ENCODE data around the gene TFAP2B.

The TFAP2B gene

DNA sequence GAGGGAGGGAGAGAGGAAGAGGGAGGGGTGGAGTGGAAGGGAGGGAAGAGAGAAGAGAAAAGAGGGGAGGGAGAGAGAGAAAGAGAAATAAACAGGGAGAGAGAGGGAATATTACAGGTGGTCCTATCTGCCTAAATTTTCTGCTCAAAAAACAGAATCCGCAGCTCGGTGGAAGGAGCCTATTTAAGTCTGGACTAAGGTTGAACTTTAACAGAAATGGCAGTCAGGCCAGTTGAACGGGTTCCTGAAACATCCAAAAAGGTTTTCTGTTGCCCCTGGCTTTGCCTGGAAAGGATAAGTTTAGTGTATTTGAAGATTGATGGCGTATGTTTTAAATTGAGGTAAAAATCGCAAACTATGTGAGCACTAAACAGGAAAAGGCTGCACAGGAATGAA lies 2.2 kb downstream of the TFAP2B start:
- no peak overlapping the region for H2BK12ac ChIP-seq (ENCODE audit: low read length in 2 of 2)
- 4% methylated on average over 5 of the region's 5 CpGs for WGBS

DNA sequence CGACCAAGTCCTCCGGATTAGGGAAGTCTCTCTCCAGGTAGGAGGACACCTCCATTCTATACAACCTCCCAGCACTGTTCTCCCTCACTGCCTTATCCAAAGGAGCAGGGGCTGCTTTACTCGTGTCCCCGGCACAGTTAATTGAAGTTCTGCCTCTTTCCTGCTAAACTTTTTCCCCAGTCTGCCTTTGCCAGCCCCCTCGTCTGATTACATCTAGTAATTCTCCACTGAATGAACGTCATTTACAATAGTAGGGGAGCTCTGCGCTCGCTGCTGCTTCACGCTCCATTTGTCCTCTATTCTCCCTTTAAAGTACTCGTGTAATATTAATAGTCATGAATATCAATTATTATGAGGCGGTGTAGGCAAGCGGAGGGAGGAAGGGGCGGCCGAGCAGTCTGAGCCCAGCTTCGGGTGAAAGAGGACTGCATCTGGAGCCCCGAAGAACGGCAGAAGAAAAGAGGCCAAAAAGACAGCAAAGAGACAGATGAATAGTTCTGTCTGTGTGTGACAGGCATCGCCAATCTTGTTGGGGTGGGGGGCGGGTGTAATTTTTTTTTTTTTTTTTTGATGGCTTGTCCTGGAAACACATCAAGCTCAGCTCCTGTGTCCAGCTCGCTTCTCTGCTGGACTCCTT lies 2.9 kb downstream of the TFAP2B start:
- Histone ChIP-seq H3K14ac (ENCODE audit: low read length in 2 of 2) (no peak overlapping the region), H3K4me3 (ENCODE audit: insufficient read depth in 1 of 2, low read depth in 1 of 2, low read length in 2 of 2) (no peak overlapping the region), H3K27me3 (ENCODE audit: control insufficient read depth in 1 of 2, insufficient read depth in 1 of 2, low read length in 2 of 2) (peaks cover 92 to 99% of the 10 kb centered on the region in 2 experiments), H3K23ac (ENCODE audit: low read length in 2 of 2) (no peak overlapping the region), H2BK120ac (ENCODE audit: low read depth, low read length) (no peak overlapping the region), H4K91ac (ENCODE audit: low read length) (no peak overlapping the region), H2BK15ac (ENCODE audit: low read depth, poor library complexity, severe bottlenecking) (no peak overlapping the region), H3K79me1 (replicated peaks; ENCODE audit: low read length, poor library complexity, severe bottlenecking) (no peaks in the 10 kb centered on the region), H3K4ac (ENCODE audit: low read depth in 1 of 2, low read length in 2 of 2) (no peak overlapping the region), H3K36me3 (ENCODE audit: control insufficient read depth in 1 of 2, insufficient read depth in 2 of 2, low read depth in 1 of 2, low read length in 2 of 2) (no peaks in the 10 kb centered on the region), H3K18ac (ENCODE audit: low read depth in 1 of 2, low read length in 2 of 2) (no peak overlapping the region), H3K4me2 (ENCODE audit: low read length, poor library complexity, severe bottlenecking) (peak overlapping the region; percentile 26), H2AFZ (ENCODE audit: low read depth, low read length) (no peak overlapping the region), H2AK5ac (ENCODE audit: low read length, severe bottlenecking) (no peak overlapping the region), H2BK5ac (ENCODE audit: low read depth, low read length, poor library complexity, severe bottlenecking) (no peak overlapping the region), H2BK12ac (ENCODE audit: low read length in 2 of 2) (no peak overlapping the region), H3K9me3 (ENCODE audit: control insufficient read depth, low read length) (no peaks in the 10 kb centered on the region), H3K4me1 (ENCODE audit: control insufficient read depth, insufficient read depth, low read depth, low read length) (peaks cover 21% of the 10 kb centered on the region), H3K9ac (ENCODE audit: low read length) (no peak overlapping the region), H4K8ac (ENCODE audit: low read length) (no peak overlapping the region), H3K27ac (ENCODE audit: low read length, poor library complexity, severe bottlenecking) (no peak overlapping the region)
- no peak for DNase-seq
- 5% methylated on average over 13 of the region's 20 CpGs for WGBS

More for the DNA sequence above, 2.2 kb downstream of the TFAP2B start:
- Histone ChIP-seq H2BK120ac (ENCODE audit: low read depth, low read length) (no peak overlapping the region), H3K23ac (ENCODE audit: low read length in 2 of 2) (no peak overlapping the region), H3K27ac (ENCODE audit: low read length, poor library complexity, severe bottlenecking) (no peak overlapping the region), H2AFZ (ENCODE audit: low read depth, low read length) (no peak overlapping the region), H3K79me1 (replicated peaks; ENCODE audit: low read length, poor library complexity, severe bottlenecking) (no peaks in the 10 kb centered on the region), H4K91ac (ENCODE audit: low read length) (no peak overlapping the region), H4K8ac (ENCODE audit: low read length) (no peak overlapping the region), H2BK5ac (ENCODE audit: low read depth, low read length, poor library complexity, severe bottlenecking) (no peak overlapping the region), H3K36me3 (ENCODE audit: control insufficient read depth in 1 of 2, insufficient read depth in 2 of 2, low read depth in 1 of 2, low read length in 2 of 2) (no peaks in the 10 kb centered on the region), H3K9ac (ENCODE audit: low read length) (no peak overlapping the region), H3K4me2 (ENCODE audit: low read length, poor library complexity, severe bottlenecking) (no peak overlapping the region), H3K27me3 (ENCODE audit: control insufficient read depth in 1 of 2, insufficient read depth in 1 of 2, low read length in 2 of 2) (peaks cover 85 to 93% of the 10 kb centered on the region in 2 experiments), H3K9me3 (ENCODE audit: control insufficient read depth, low read length) (no peaks in the 10 kb centered on the region), H3K18ac (ENCODE audit: low read depth in 1 of 2, low read length in 2 of 2) (no peak overlapping the region), H2BK15ac (ENCODE audit: low read depth, poor library complexity, severe bottlenecking) (no peak overlapping the region), H3K14ac (ENCODE audit: low read length in 2 of 2) (no peak overlapping the region), H3K4me1 (ENCODE audit: control insufficient read depth, insufficient read depth, low read depth, low read length) (peaks cover 21% of the 10 kb centered on the region), H3K4ac (ENCODE audit: low read depth in 1 of 2, low read length in 2 of 2) (no peak overlapping the region), H3K4me3 (ENCODE audit: insufficient read depth in 1 of 2, low read depth in 1 of 2, low read length in 2 of 2) (no peak overlapping the region), H2AK5ac (ENCODE audit: low read length, severe bottlenecking) (no peak overlapping the region)
- no peak for DNase-seq

DNA sequence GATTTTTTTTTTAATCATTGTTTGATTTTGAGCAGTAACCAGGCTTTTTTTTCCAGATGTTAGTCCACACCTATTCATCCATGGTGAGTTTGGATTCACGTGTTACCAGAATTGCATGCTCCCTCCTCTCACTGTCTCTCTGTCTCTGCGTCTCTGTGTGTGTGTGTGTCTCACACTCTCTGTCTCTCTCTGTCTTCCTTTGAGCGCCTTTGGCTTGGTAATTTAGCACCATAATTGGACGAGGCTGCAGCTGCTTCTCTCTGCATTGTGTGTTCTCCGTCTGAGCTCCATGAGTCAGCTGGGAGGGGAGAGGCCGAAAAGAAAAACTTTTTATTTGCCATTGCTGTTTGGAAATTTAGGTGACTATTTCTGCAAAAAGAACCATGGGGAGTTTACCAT lies 3.4 kb downstream of the TFAP2B start:
- no peak overlapping the region for H3K4me2 ChIP-seq (ENCODE audit: low read length, poor library complexity, severe bottlenecking)
- H3K36me3 ChIP-seq (ENCODE audit: control insufficient read depth in 1 of 2, insufficient read depth in 2 of 2, low read depth in 1 of 2, low read length in 2 of 2), result no peaks in the 10 kb centered on the region
- H2BK12ac ChIP-seq (ENCODE audit: low read length in 2 of 2), result no peak overlapping the region
- H4K91ac ChIP-seq (ENCODE audit: low read length), result no peak overlapping the region
- no peak overlapping the region for H2BK120ac ChIP-seq (ENCODE audit: low read depth, low read length)
- no peaks in the 10 kb centered on the region for H3K79me1 ChIP-seq (replicated peaks; ENCODE audit: low read length, poor library complexity, severe bottlenecking)
- WGBS, result 2% methylated on average over 6 of the region's 6 CpGs
- no peak overlapping the region for H3K4me3 ChIP-seq (ENCODE audit: insufficient read depth in 1 of 2, low read depth in 1 of 2, low read length in 2 of 2)
- peaks cover 21% of the 10 kb centered on the region for H3K4me1 ChIP-seq (ENCODE audit: control insufficient read depth, insufficient read depth, low read depth, low read length)
- H3K23ac ChIP-seq (ENCODE audit: low read length in 2 of 2), result no peak overlapping the region
- DNase-seq, result no peak
- H3K27ac ChIP-seq (ENCODE audit: low read length, poor library complexity, severe bottlenecking), result no peak overlapping the region
- H3K9me3 ChIP-seq (ENCODE audit: control insufficient read depth, low read length), result no peaks in the 10 kb centered on the region
- H2BK15ac ChIP-seq (ENCODE audit: low read depth, poor library complexity, severe bottlenecking), result no peak overlapping the region
- H3K4ac ChIP-seq (ENCODE audit: low read depth in 1 of 2, low read length in 2 of 2), result no peak overlapping the region
- no peak overlapping the region for H3K14ac ChIP-seq (ENCODE audit: low read length in 2 of 2)
- H3K9ac ChIP-seq (ENCODE audit: low read length), result no peak overlapping the region
- H2AFZ ChIP-seq (ENCODE audit: low read depth, low read length), result no peak overlapping the region
- H2BK5ac ChIP-seq (ENCODE audit: low read depth, low read length, poor library complexity, severe bottlenecking), result no peak overlapping the region
- no peak overlapping the region for H4K8ac ChIP-seq (ENCODE audit: low read length)
- peaks cover 96 to 99% of the 10 kb centered on the region in 2 experiments for H3K27me3 ChIP-seq (ENCODE audit: control insufficient read depth in 1 of 2, insufficient read depth in 1 of 2, low read length in 2 of 2)
- no peak overlapping the region for H2AK5ac ChIP-seq (ENCODE audit: low read length, severe bottlenecking)
- no peak overlapping the region for H3K18ac ChIP-seq (ENCODE audit: low read depth in 1 of 2, low read length in 2 of 2)

DNA sequence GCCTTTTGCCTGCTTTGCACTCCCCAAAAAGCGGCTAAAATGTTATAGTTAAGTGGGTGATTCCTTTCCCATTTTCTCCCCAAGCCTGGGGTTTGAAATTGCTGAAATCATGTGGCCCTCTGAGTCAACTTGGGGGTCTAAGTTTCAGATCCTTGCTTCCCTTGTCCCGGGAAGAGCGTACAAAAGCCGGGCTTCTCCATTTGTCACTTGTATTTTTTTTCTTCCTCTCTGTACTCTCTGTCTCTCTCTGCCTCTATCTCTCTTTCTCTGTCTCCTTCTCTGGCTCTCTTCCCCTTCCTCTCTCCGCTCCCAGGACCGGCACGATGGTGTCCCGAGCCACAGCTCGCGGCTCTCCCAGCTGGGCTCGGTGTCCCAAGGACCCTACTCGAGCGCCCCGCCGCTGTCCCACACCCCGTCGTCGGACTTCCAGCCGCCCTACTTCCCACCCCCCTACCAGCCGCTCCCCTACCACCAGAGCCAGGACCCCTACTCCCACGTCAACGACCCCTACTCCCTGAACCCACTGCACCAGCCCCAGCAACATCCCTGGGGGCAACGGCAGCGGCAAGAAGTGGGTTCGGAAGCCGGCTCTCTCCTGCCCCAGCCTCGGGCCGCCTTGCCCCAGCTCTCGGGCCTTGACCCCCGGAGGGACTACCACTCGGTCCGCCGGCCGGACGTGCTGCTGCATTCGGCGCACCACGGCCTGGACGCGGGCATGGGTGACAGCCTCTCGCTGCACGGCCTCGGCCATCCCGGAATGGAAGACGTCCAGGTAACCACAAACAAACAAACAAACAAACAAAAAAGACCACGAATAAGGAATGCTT lies 4.6 kb downstream of the TFAP2B start:
- H2BK120ac ChIP-seq (ENCODE audit: low read depth, low read length), result no peak overlapping the region
- H3K4me3 ChIP-seq (ENCODE audit: insufficient read depth in 1 of 2, low read depth in 1 of 2, low read length in 2 of 2), result no peak overlapping the region
- H3K4ac ChIP-seq (ENCODE audit: low read depth in 1 of 2, low read length in 2 of 2), result no peak overlapping the region
- no peak overlapping the region for H3K9ac ChIP-seq (ENCODE audit: low read length)
- H3K4me1 ChIP-seq (ENCODE audit: control insufficient read depth, insufficient read depth, low read depth, low read length), result peaks cover 21% of the 10 kb centered on the region
- H3K23ac ChIP-seq (ENCODE audit: low read length in 2 of 2), result no peak overlapping the region
- H3K18ac ChIP-seq (ENCODE audit: low read depth in 1 of 2, low read length in 2 of 2), result no peak overlapping the region
- H4K8ac ChIP-seq (ENCODE audit: low read length), result no peak overlapping the region
- no peaks in the 10 kb centered on the region for H3K36me3 ChIP-seq (ENCODE audit: control insufficient read depth in 1 of 2, insufficient read depth in 2 of 2, low read depth in 1 of 2, low read length in 2 of 2)
- H3K9me3 ChIP-seq (ENCODE audit: control insufficient read depth, low read length), result no peaks in the 10 kb centered on the region
- no peak overlapping the region for H3K14ac ChIP-seq (ENCODE audit: low read length in 2 of 2)
- H2AK5ac ChIP-seq (ENCODE audit: low read length, severe bottlenecking), result no peak overlapping the region
- no peak overlapping the region for H4K91ac ChIP-seq (ENCODE audit: low read length)
- peaks cover 94 to 97% of the 10 kb centered on the region in 2 experiments for H3K27me3 ChIP-seq (ENCODE audit: control insufficient read depth in 1 of 2, insufficient read depth in 1 of 2, low read length in 2 of 2)
- H2AFZ ChIP-seq (ENCODE audit: low read depth, low read length), result no peak overlapping the region
- H3K79me1 ChIP-seq (replicated peaks; ENCODE audit: low read length, poor library complexity, severe bottlenecking), result no peaks in the 10 kb centered on the region
- no peak overlapping the region for H2BK15ac ChIP-seq (ENCODE audit: low read depth, poor library complexity, severe bottlenecking)
- DNase-seq, result no peak
- 2% methylated on average over 34 of the region's 46 CpGs for WGBS
- no peak overlapping the region for H2BK5ac ChIP-seq (ENCODE audit: low read depth, low read length, poor library complexity, severe bottlenecking)
- H3K27ac ChIP-seq (ENCODE audit: low read length, poor library complexity, severe bottlenecking), result no peak overlapping the region
- no peak overlapping the region for H2BK12ac ChIP-seq (ENCODE audit: low read length in 2 of 2)
- no peak overlapping the region for H3K4me2 ChIP-seq (ENCODE audit: low read length, poor library complexity, severe bottlenecking)
